Neural progenitor cell (in vitro differentiated cells): ENCODE data around the gene CBR1. TPM values are rescaled to one million over a fixed set of nuclear protein-coding genes. Genes with fewer than 3 reads are reported as not detected.

Experiments used
- DNase-seq: peaks from one replicate; pipeline ENCODE4 v3.0.0-alpha.2; 2016; ENCODE audit warnings: low spot score
- H2AFZ ChIP-seq: fragments of 200-600 bp; sonication (generic); replicated peaks from 2 replicates; pipeline ENCODE4 v1.6.1; 2016; ENCODE audit warnings: antibody characterized with exemption
- H3F3A ChIP-seq: fragments of 200-600 bp; sonication (generic); 2 replicates; pipeline ENCODE4 v1.6.1; 2016; ENCODE audit warnings: antibody characterized with exemption, low read depth
- H3K27ac ChIP-seq: fragments of 200-600 bp; sonication (generic); 2 replicates; pipeline ENCODE4 v1.5.1; 2016; ENCODE audit warnings: mild to moderate bottlenecking
- H3K27me3 ChIP-seq: fragments of 200-600 bp; sonication (generic); 2 replicates; pipeline ENCODE4 v1.6.1; 2016; ENCODE audit warnings: mild to moderate bottlenecking, moderate library complexity
- H3K36me3 ChIP-seq: fragments of 200-600 bp; sonication (generic); 2 replicates; pipeline ENCODE4 v1.5.1; 2016
- H3K4me1 ChIP-seq: fragments of 200-600 bp; sonication (generic); 2 replicates; pipeline ENCODE4 v1.6.1; 2016; ENCODE audit warnings: mixed run types
- H3K4me2 ChIP-seq: fragments of 200-600 bp; sonication (generic); 2 replicates; pipeline ENCODE4 v1.6.1; 2016
- H3K4me3 ChIP-seq: fragments of 200-600 bp; sonication (generic); 2 replicates; pipeline ENCODE4 v1.5.1; 2016
- H3K79me2 ChIP-seq: fragments of 200-600 bp; sonication (generic); 2 replicates; pipeline ENCODE4 v1.6.1; 2016; ENCODE audit warnings: low read depth
- H3K9ac ChIP-seq: fragments of 200-600 bp; sonication (generic); 2 replicates; pipeline ENCODE4 v1.6.1; 2016
- H3K9me3 ChIP-seq: fragments of 200-600 bp; sonication (generic); 2 replicates; pipeline ENCODE4 v1.5.1; 2016; ENCODE audit warnings: low read depth
- H4K20me1 ChIP-seq: fragments of 200-600 bp; sonication (generic); 2 replicates; pipeline ENCODE4 v1.6.1; 2016; ENCODE audit warnings: low read depth
- H3K27ac Mint-ChIP-seq: 3 replicates; pipeline ENCODE4 v1.8.0; 2021; ENCODE audit warnings: mixed read lengths
- H3K27me3 Mint-ChIP-seq: 2 replicates; pipeline ENCODE4 v1.8.0; 2022; ENCODE audit warnings: low read depth, mild to moderate bottlenecking, inconsistent platforms, moderate library complexity, mixed read lengths; ENCODE audit not compliant: insufficient read depth
- H3K36me3 Mint-ChIP-seq: 3 replicates; pipeline ENCODE4 v1.8.0; 2021; ENCODE audit warnings: mixed read lengths
- H3K4me1 Mint-ChIP-seq: 3 replicates; pipeline ENCODE4 v1.8.0; 2021; ENCODE audit warnings: mixed read lengths
- H3K4me3 Mint-ChIP-seq: 3 replicates; pipeline ENCODE4 v1.8.0; 2021; ENCODE audit warnings: mild to moderate bottlenecking, moderate library complexity, mixed read lengths
- H3K9me3 Mint-ChIP-seq: 3 replicates; pipeline ENCODE4 v1.8.0; 2020; ENCODE audit warnings: mixed read lengths
- EZH2 ChIP-seq: fragments of 200-600 bp; sonication (generic); IDR thresholded peaks from 2 replicates; pipeline ENCODE4 v1.6.1; 2017; ENCODE audit warnings: antibody characterized with exemption, mild to moderate bottlenecking, moderate library complexity
- EZH2phosphoT487 ChIP-seq: fragments of 200-600 bp; sonication (generic); IDR thresholded peaks from 2 replicates; pipeline ENCODE4 v1.6.1; 2017; ENCODE audit warnings: antibody characterized with exemption
- total RNA-seq: library from RNA; depleted of rRNA; stranded (reverse); fragments of >200 nt; gene quantifications from 2 replicates; pipeline ENCODE4 v1.2.3, GENCODE V29; 2015; ENCODE audit warnings: low replicate concordance
- TF ChIP-seq, protein P1 (sequence below): fragments of 200-600 bp; sonication (generic); IDR thresholded peaks from 2 replicates; pipeline ENCODE4 v1.5.1; 2017; ENCODE audit warnings: antibody characterized with exemption, mild to moderate bottlenecking

The CBR1 gene
- total RNA-seq, 1 donor from 2014 or later = 24.9 TPM

DNA sequence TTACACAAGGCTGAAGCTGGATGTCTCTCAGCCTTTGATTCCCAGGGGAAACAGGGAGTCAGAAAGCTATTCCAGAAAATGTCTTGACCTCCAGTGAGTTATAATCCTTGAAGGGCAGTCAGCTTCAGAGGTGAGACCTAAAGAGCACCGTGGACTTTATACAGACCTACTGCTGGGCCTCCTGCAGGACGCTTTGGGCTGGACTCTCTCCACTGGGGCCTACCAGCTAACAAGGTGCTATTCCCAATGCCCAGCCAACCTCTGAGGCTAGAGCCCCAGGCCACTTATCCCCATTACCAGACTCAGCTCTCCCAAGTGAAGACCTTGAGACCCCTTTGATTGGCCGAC, 16.1 kb upstream of the CBR1 start:
- H3F3A ChIP-seq = no peaks in the 10 kb centered on the region
- Mint-ChIP-seq H3K4me1 (peaks cover 10% of the 10 kb centered on the region), H3K4me3 (no peak overlapping the region), H3K9me3 (no peaks in the 10 kb centered on the region), H3K27me3 (no peaks in the 10 kb centered on the region), H3K36me3 (peaks cover 40% of the 10 kb centered on the region), H3K27ac (no peak overlapping the region)
- TF ChIP-seq, protein P1, sequence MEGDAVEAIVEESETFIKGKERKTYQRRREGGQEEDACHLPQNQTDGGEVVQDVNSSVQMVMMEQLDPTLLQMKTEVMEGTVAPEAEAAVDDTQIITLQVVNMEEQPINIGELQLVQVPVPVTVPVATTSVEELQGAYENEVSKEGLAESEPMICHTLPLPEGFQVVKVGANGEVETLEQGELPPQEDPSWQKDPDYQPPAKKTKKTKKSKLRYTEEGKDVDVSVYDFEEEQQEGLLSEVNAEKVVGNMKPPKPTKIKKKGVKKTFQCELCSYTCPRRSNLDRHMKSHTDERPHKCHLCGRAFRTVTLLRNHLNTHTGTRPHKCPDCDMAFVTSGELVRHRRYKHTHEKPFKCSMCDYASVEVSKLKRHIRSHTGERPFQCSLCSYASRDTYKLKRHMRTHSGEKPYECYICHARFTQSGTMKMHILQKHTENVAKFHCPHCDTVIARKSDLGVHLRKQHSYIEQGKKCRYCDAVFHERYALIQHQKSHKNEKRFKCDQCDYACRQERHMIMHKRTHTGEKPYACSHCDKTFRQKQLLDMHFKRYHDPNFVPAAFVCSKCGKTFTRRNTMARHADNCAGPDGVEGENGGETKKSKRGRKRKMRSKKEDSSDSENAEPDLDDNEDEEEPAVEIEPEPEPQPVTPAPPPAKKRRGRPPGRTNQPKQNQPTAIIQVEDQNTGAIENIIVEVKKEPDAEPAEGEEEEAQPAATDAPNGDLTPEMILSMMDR = no peak
- TF ChIP-seq EZH2 = no peak
- TF ChIP-seq EZH2phosphoT487 = no peak
- H3K9ac ChIP-seq = no peak overlapping the region
- H3K4me2 ChIP-seq = no peak overlapping the region
- no peaks in the 10 kb centered on the region for H3K9me3 ChIP-seq
- peaks cover under 1% of the 10 kb centered on the region for H3K4me1 ChIP-seq
- DNase-seq = no peak
- no peak overlapping the region for H2AFZ ChIP-seq
- no peak overlapping the region for H3K4me3 ChIP-seq
- H4K20me1 ChIP-seq = no peaks in the 10 kb centered on the region
- peaks cover 18% of the 10 kb centered on the region for H3K79me2 ChIP-seq
- H3K36me3 ChIP-seq = peaks cover 20% of the 10 kb centered on the region
- no peak overlapping the region for H3K27ac ChIP-seq
- no peaks in the 10 kb centered on the region for H3K27me3 ChIP-seq

DNA sequence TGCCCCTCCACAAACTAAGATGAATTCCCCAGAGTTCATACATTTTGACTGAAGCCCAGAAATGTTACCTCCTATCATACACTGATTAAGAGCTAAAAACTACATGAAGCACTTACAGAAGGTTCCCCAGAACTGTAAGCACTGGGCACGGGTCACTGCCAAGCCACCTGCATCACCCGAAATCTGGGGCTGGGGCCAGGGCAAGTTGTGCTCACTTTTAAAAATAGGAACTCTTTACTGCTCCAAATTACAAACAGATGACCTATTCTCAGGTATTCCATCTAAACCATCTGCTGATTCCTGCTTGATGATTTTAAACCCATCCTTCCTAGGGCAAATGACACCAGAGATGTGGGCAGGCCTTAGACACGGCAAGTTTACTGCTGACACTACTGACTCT, 14.3 kb upstream of the CBR1 start:
- no peaks in the 10 kb centered on the region for H3K27me3 ChIP-seq
- H3K79me2 ChIP-seq = peaks cover 31% of the 10 kb centered on the region
- Mint-ChIP-seq H3K4me1 (peaks cover 13% of the 10 kb centered on the region), H3K4me3 (no peak overlapping the region), H3K27me3 (no peaks in the 10 kb centered on the region), H3K9me3 (no peaks in the 10 kb centered on the region), H3K36me3 (peaks cover 30% of the 10 kb centered on the region), H3K27ac (no peak overlapping the region)
- no peak overlapping the region for H3K9ac ChIP-seq
- TF ChIP-seq EZH2 (no peak), EZH2phosphoT487 (no peak)
- TF ChIP-seq, protein P1 = no peak
- peaks cover 20% of the 10 kb centered on the region for H3K36me3 ChIP-seq
- no peak overlapping the region for H3K4me2 ChIP-seq
- no peak for DNase-seq
- no peak overlapping the region for H3K4me3 ChIP-seq
- H3K4me1 ChIP-seq = peaks cover 8% of the 10 kb centered on the region
- no peak overlapping the region for H3K27ac ChIP-seq
- no peaks in the 10 kb centered on the region for H4K20me1 ChIP-seq
- no peak overlapping the region for H2AFZ ChIP-seq
- H3F3A ChIP-seq = peaks cover 14% of the 10 kb centered on the region
- no peaks in the 10 kb centered on the region for H3K9me3 ChIP-seq

DNA sequence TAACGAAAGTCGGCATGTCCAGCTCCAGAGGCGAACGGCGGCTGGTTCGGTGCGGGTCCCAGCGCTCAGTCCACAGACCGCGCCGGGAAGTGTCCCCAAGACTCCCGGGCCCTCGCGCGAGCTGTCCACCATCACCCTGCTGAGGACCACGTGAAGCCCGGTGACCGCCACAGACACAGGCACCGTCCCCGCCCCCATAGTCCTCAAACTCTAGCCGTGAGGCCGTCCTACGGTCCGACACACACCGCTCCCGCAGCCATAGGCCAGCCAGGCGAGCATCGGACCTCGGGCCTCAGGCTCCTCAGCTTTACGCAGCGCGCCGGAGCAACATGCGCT, 10.0 kb upstream of the CBR1 start:
- DNase-seq = no peak
- peak overlapping the region; percentile 81 for H3K27ac Mint-ChIP-seq
- peak overlapping the region; percentile 98 for H3K4me3 ChIP-seq
- H2AFZ ChIP-seq = peak overlapping the region; percentile 95
- peaks cover 5% of the 10 kb centered on the region for H3K27me3 Mint-ChIP-seq
- H3K9ac ChIP-seq = peak overlapping the region; percentile 42
- H3K27me3 ChIP-seq = no peaks in the 10 kb centered on the region
- H3K9me3 Mint-ChIP-seq = no peaks in the 10 kb centered on the region
- peak overlapping the region; percentile 85 for H3K4me2 ChIP-seq
- H3K4me1 ChIP-seq = peaks cover 8% of the 10 kb centered on the region
- peaks cover 21% of the 10 kb centered on the region for H3F3A ChIP-seq
- peak overlapping the region; percentile 90 for H3K27ac ChIP-seq
- H3K4me1 Mint-ChIP-seq = peaks cover 13% of the 10 kb centered on the region
- peak overlapping the region; percentile 96 for H3K4me3 Mint-ChIP-seq
- no peaks in the 10 kb centered on the region for H3K9me3 ChIP-seq
- peaks cover 12% of the 10 kb centered on the region for H3K36me3 ChIP-seq
- no peak for TF ChIP-seq EZH2phosphoT487
- TF ChIP-seq, protein P1 = no peak
- peaks cover 20% of the 10 kb centered on the region for H3K36me3 Mint-ChIP-seq
- H3K79me2 ChIP-seq = peaks cover 31% of the 10 kb centered on the region
- H4K20me1 ChIP-seq = no peaks in the 10 kb centered on the region
